Cardiac muscle cell (in vitro differentiated cells and primary cell): ENCODE measurements around the gene GMPPA. TPM values are rescaled to one million over a fixed set of nuclear protein-coding genes. Genes with fewer than 3 reads are reported as not detected.

Source experiments
- DNase-seq, 2 donors: peaks; one replicate each; pipeline versions ENCODE4 v3.0.0 to v3.0.0-alpha.2; 2010 to 2017; ENCODE audit warnings: low read depth in 1 of 2, low spot score in 1 of 2
- H3K27ac ChIP-seq: fragments of 200-600 bp; sonication (generic); 2 replicates; pipeline ENCODE4 v1.5.1; 2016
- H3K27me3 ChIP-seq: fragments of 200-600 bp; sonication (generic); 2 replicates; pipeline ENCODE4 v1.6.0; 2016; ENCODE audit warnings: control low read depth
- H3K36me3 ChIP-seq: fragments of 200-600 bp; sonication (generic); 2 replicates; pipeline ENCODE4 v1.5.1; 2016; ENCODE audit warnings: control low read depth
- H3K4me1 ChIP-seq: fragments of 200-600 bp; sonication (generic); 2 replicates; pipeline ENCODE4 v1.8.1; 2017; ENCODE audit warnings: low read depth, mild to moderate bottlenecking, mixed run types
- H3K4me3 ChIP-seq: fragments of 200-600 bp; sonication (generic); 2 replicates; pipeline ENCODE4 v1.5.1; 2016; ENCODE audit warnings: mild to moderate bottlenecking
- H3K9me3 ChIP-seq: fragments of 200-600 bp; sonication (generic); 2 replicates; pipeline ENCODE4 v1.5.1; 2017; ENCODE audit warnings: low read depth, mild to moderate bottlenecking, control low read depth
- CTCF ChIP-seq: IDR thresholded peaks from 2 replicates; pipeline ENCODE4 v1.5.1; 2012; ENCODE audit warnings: low read depth, mild to moderate bottlenecking, low read length
- polyA plus RNA-seq: library from polyadenylated mRNA; unstranded; fragments of >200 nt; fragmentation: Nextera tagmentation; extraction: Ambion mirVana; gene quantifications from 2 replicates; pipeline ENCODE4 v1.2.1, GENCODE V29; 2016
- total RNA-seq: library from RNA; depleted of rRNA; stranded (reverse); fragments of >200 nt; gene quantifications from 2 replicates; pipeline ENCODE4 v1.2.3, GENCODE V29; 2016

GMPPA gene
- total and polyA plus RNA-seq, 2 experiments from 2014 or later = 35.0 to 67.5 TPM

- no peaks in the 10 kb centered on the region for H3K27me3 ChIP-seq
- peak within 1 kb of the TSS; percentile 38 for H3K27ac ChIP-seq
- H3K9me3 ChIP-seq = no peaks in the 10 kb centered on the region
- TF ChIP-seq CTCF = no peak
- H3K4me3 ChIP-seq = peak within 1 kb of the TSS; percentile 11
- H3K4me1 ChIP-seq = peaks cover 59% of the 10 kb centered on the region
- no peaks in the 10 kb centered on the region for H3K36me3 ChIP-seq
- peak; percentile 21 to 62 for DNase-seq
These were observed 15.6 kb downstream of the GMPPA start, which contains the start of gene ASIC4 for GRCh38 chr2:219514196-219514761. Gene ASIC4 (plus strand): TSS chr2:219514482. CDS start chr2:219514725, 243 bp downstream.

GRCh38 chr2:219514836-219515235 lies 16.1 kb downstream of the GMPPA start:
- no peak overlapping the region for H3K4me3 ChIP-seq
- H3K9me3 ChIP-seq = no peaks in the 10 kb centered on the region
- no peak overlapping the region for H3K27ac ChIP-seq
- no peaks in the 10 kb centered on the region for H3K27me3 ChIP-seq
- peaks cover 62% of the 10 kb centered on the region for H3K4me1 ChIP-seq
- DNase-seq = no peak
- no peak for TF ChIP-seq CTCF
- H3K36me3 ChIP-seq = no peaks in the 10 kb centered on the region

GRCh38 chr2:219515874-219516629 lies 17.4 kb downstream of the GMPPA start:
- Histone ChIP-seq H3K4me1 (peaks cover 64% of the 10 kb centered on the region), H3K36me3 (no peaks in the 10 kb centered on the region), H3K27ac (no peak overlapping the region), H3K9me3 (no peaks in the 10 kb centered on the region), H3K27me3 (no peaks in the 10 kb centered on the region), H3K4me3 (no peak overlapping the region)
- DNase-seq = no peak
- no peak for TF ChIP-seq CTCF

- DNase-seq = no peak
- Histone ChIP-seq H3K27ac (no peak overlapping the region), H3K36me3 (no peaks in the 10 kb centered on the region), H3K4me3 (no peak overlapping the region), H3K9me3 (no peaks in the 10 kb centered on the region), H3K27me3 (no peaks in the 10 kb centered on the region), H3K4me1 (peaks cover 68% of the 10 kb centered on the region)
- no peak for TF ChIP-seq CTCF
These were observed 18.2 kb downstream of the GMPPA start for GRCh38 chr2:219516888-219517287.

- Histone ChIP-seq H3K9me3 (no peaks in the 10 kb centered on the region), H3K27ac (no peak overlapping the region), H3K36me3 (no peaks in the 10 kb centered on the region), H3K4me3 (no peak overlapping the region), H3K27me3 (no peaks in the 10 kb centered on the region), H3K4me1 (peaks cover 68% of the 10 kb centered on the region)
- no peak for DNase-seq
- no peak for TF ChIP-seq CTCF
These were observed 19.5 kb downstream of the GMPPA start for GRCh38 chr2:219517954-219518778.
